Activated T-cell treated with anti-CD3 and anti-CD28 coated beads, Interleukin-2, amount 50 U/mL, for 4 hours (primary cell): ENCODE measurements around the gene MILR1. TPM values are rescaled to one million over a fixed set of nuclear protein-coding genes. Genes with fewer than 3 reads are reported as not detected.
A peak's percentile ranks its signal among the peaks of the same experiment; 100 is the strongest.
"Not testable (repeated sequence)": the region's sequence is repeated elsewhere in the genome, so short reads cannot be mapped to it uniquely, and the experiment has no call there.

Experiments
- ATAC-seq, 2 donors: fragments of 200-7000 bp; cut with Tn5 transposase; one replicate each; pipeline ENCODE4 v1.10.0; 2021
- DNase-seq: peaks from one replicate; pipeline ENCODE4 v3.0.0-alpha.2; 2020
- H3K27me3 Mint-ChIP-seq: one replicate; pipeline ENCODE4 v1.8.0; 2021; ENCODE audit warnings: low read depth, mixed read lengths
- H3K36me3 Mint-ChIP-seq: one replicate; pipeline ENCODE4 v1.8.0; 2022; ENCODE audit warnings: mixed read lengths; ENCODE audit not compliant: insufficient read depth
- H3K4me1 Mint-ChIP-seq: one replicate; pipeline ENCODE4 v1.8.0; 2021; ENCODE audit warnings: low read depth, mixed read lengths
- H3K4me3 Mint-ChIP-seq: one replicate; pipeline ENCODE4 v1.8.0; 2021; ENCODE audit warnings: mild to moderate bottlenecking, moderate library complexity, mixed read lengths
- H3K9me3 Mint-ChIP-seq: one replicate; pipeline ENCODE4 v1.8.0; 2021; ENCODE audit warnings: mixed read lengths
- total RNA-seq, 3 donors: library from RNA; stranded (reverse); gene quantifications; one replicate each; pipeline ENCODE4 v1.2.1, GENCODE V29; 2021

The MILR1 gene
- total RNA-seq, 3 donors from 2014 or later, result not detected

DNA sequence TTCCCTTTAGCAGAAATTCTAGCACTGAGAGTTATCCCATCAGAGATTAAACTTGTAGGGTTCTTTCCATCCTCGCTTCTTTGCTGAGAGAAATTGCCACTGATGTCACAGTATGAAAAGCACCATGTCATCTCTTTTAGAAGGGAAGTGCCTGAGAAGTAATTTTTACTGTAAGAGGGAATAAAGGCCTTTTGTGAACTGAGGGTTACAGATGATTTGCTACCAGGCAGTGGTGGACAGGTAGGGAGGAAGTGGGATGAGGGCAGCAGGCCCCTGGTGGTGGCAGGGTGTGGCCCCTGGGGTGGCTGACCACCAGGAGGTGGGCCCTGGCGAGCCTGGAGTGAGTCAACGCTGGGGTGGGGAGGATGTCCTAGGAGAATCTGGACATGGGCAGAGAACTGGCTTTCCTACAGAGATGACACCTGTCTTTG is 6.4 kb upstream of the MILR1 start:
- peak overlapping the region; percentile 68 for H3K4me3 Mint-ChIP-seq
- DNase-seq, result no peak

GRCh38 chr17:64443086-64443760 is 5.7 kb upstream of the MILR1 start:
- Mint-ChIP-seq H3K4me1 (peaks cover 28% of the 10 kb centered on the region), H3K4me3 (no peak overlapping the region), H3K27me3 (no peaks in the 10 kb centered on the region), H3K9me3 (peaks cover 7% of the 10 kb centered on the region), H3K36me3 (no peaks in the 10 kb centered on the region)
- no peak for ATAC-seq
- DNase-seq, result no peak

More for the DNA sequence above, 6.4 kb upstream of the MILR1 start:
- no peaks in the 10 kb centered on the region for H3K27me3 Mint-ChIP-seq
- peaks cover 28% of the 10 kb centered on the region for H3K4me1 Mint-ChIP-seq
- H3K9me3 Mint-ChIP-seq, result peaks cover 7% of the 10 kb centered on the region
- H3K36me3 Mint-ChIP-seq, result no peaks in the 10 kb centered on the region
- ATAC-seq, result peak; percentile 28 to 30

GRCh38 chr17:64447526-64447925 is 1.4 kb upstream of the MILR1 start:
- ATAC-seq (no peak), DNase-seq (no peak)
- Mint-ChIP-seq H3K36me3 (no peaks in the 10 kb centered on the region), H3K4me3 (no peak overlapping the region), H3K4me1 (peaks cover 16% of the 10 kb centered on the region), H3K27me3 (no peaks in the 10 kb centered on the region), H3K9me3 (no peaks in the 10 kb centered on the region)

DNA sequence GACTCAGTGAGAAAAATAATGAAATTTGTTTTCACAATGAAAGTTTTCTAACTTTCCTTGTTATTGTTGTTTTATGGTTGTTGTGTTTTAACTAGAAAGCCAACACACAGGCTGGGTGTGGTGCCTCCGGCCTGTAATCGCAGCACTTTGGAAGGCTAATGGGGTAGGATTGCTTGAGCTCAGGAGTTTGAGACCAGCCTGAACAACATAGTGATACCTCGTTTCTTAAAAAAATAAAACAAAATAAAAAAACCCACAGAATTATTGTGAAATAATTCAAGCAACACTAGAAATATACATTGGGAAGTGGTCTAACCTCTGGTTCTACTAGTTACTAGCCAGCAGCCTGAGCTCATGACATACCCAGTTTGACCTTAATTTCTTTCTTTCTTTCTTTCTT is 630 bp downstream of the MILR1 start:
- Mint-ChIP-seq H3K36me3 (no peaks in the 10 kb centered on the region), H3K4me3 (no peak overlapping the region), H3K4me1 (peaks cover 5% of the 10 kb centered on the region), H3K9me3 (no peaks in the 10 kb centered on the region), H3K27me3 (no peaks in the 10 kb centered on the region)
- ATAC-seq, result no peak
- DNase-seq, result no peak

- ATAC-seq (no peak), DNase-seq (no peak)
- Mint-ChIP-seq H3K27me3 (no peaks in the 10 kb centered on the region), H3K4me1 (peaks cover 20% of the 10 kb centered on the region), H3K36me3 (no peaks in the 10 kb centered on the region), H3K9me3 (no peaks in the 10 kb centered on the region), H3K4me3 (no peak overlapping the region)
These were observed 7.3 kb downstream of the MILR1 start for GRCh38 chr17:64455993-64456885.

DNA sequence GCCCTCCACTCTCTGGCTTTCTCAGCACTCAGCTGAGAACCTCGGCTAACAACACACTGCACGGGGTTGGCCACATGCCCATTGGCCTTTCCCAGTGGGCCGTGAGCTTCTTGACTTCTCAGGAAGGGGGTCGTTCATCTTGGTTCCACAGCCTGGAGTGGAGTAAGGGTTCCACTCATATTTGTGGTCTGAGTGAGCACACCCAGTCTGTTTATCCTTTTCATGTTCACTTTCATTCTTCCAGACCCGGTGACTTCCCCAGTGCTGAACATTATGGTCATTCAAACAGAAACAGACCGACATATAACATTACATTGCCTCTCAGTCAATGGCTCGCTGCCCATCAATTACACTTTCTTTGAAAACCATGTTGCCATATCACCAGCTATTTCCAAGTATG is 8.2 kb downstream of the MILR1 start:
- Mint-ChIP-seq H3K36me3 (no peaks in the 10 kb centered on the region), H3K9me3 (no peaks in the 10 kb centered on the region), H3K27me3 (no peaks in the 10 kb centered on the region), H3K4me3 (no peak overlapping the region), H3K4me1 (peaks cover 20% of the 10 kb centered on the region)
- ATAC-seq (no peak), DNase-seq (no peak)

- Mint-ChIP-seq H3K36me3 (no peaks in the 10 kb centered on the region), H3K4me1 (peaks cover 20% of the 10 kb centered on the region)
- ATAC-seq, result no peak
These were observed 9.8 kb downstream of the MILR1 start for GRCh38 chr17:64458756-64459155.

GRCh38 chr17:64459284-64459747 is 10.4 kb downstream of the MILR1 start:
- Mint-ChIP-seq H3K4me3 (no peak overlapping the region), H3K4me1 (peaks cover 20% of the 10 kb centered on the region), H3K27me3 (no peaks in the 10 kb centered on the region), H3K36me3 (no peaks in the 10 kb centered on the region), H3K9me3 (no peaks in the 10 kb centered on the region)
- ATAC-seq, result no peak
- no peak for DNase-seq

More at GRCh38 chr17:64458756-64459155, 9.8 kb downstream of the MILR1 start:
- Mint-ChIP-seq H3K27me3 (no peaks in the 10 kb centered on the region), H3K9me3 (no peaks in the 10 kb centered on the region), H3K4me3 (no peak overlapping the region)
- DNase-seq, result no peak

- ATAC-seq, result not testable (repeated sequence)
These were observed 10.9 kb downstream of the MILR1 start for GRCh38 chr17:64459818-64460217.

DNA sequence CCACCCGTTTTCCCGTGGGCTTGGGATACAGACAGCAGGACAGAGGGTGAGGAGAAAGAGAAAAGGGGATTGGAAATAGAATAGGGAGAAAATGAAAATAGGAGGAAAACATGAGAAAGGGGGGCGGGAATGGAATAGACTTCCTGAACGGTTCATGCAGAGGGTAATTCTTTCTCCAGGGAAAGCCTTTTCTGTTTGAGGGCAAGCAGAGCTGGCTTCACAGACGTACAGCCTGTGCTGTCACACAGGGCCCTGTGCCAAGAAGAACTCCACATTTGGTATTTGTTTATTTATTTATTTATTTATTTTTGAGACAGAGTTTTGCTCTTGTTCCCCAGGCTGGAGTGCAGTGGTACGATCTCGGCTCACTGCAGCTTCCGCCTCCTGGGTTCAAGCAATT is 12.0 kb downstream of the MILR1 start:
- no peaks in the 10 kb centered on the region for H3K36me3 Mint-ChIP-seq
- peaks cover 14% of the 10 kb centered on the region for H3K4me1 Mint-ChIP-seq
- no peak overlapping the region for H3K4me3 Mint-ChIP-seq
- H3K27me3 Mint-ChIP-seq, result no peaks in the 10 kb centered on the region
- DNase-seq (no peak), ATAC-seq (no peak)
- H3K9me3 Mint-ChIP-seq, result no peaks in the 10 kb centered on the region

More at GRCh38 chr17:64459818-64460217, 10.9 kb downstream of the MILR1 start:
- peaks cover 20% of the 10 kb centered on the region for H3K4me1 Mint-ChIP-seq
- not testable (repeated sequence) for H3K36me3 Mint-ChIP-seq, H3K4me3 Mint-ChIP-seq, H3K9me3 Mint-ChIP-seq, DNase-seq, H3K27me3 Mint-ChIP-seq

- Mint-ChIP-seq H3K36me3 (no peaks in the 10 kb centered on the region), H3K4me3 (no peak overlapping the region), H3K4me1 (peaks cover 10% of the 10 kb centered on the region), H3K9me3 (no peaks in the 10 kb centered on the region), H3K27me3 (no peaks in the 10 kb centered on the region)
- ATAC-seq (no peak), DNase-seq (no peak)
These were observed 12.9 kb downstream of the MILR1 start for GRCh38 chr17:64461788-64462187.

GRCh38 chr17:64466019-64466735 is 17.3 kb downstream of the MILR1 start:
- H3K9me3 Mint-ChIP-seq, result no peaks in the 10 kb centered on the region
- no peaks in the 10 kb centered on the region for H3K4me1 Mint-ChIP-seq
- H3K36me3 Mint-ChIP-seq, result no peaks in the 10 kb centered on the region
- H3K4me3 Mint-ChIP-seq, result no peak overlapping the region
- no peak for ATAC-seq
- H3K27me3 Mint-ChIP-seq, result no peaks in the 10 kb centered on the region
- DNase-seq, result no peak

GRCh38 chr17:64466834-64467233 is 17.9 kb downstream of the MILR1 start:
- not testable (repeated sequence) for H3K4me1 Mint-ChIP-seq, H3K27me3 Mint-ChIP-seq, DNase-seq

GRCh38 chr17:64470625-64471024 is 21.7 kb downstream of the MILR1 start:
- Mint-ChIP-seq H3K27me3 (no peaks in the 10 kb centered on the region), H3K4me1 (no peaks in the 10 kb centered on the region), H3K36me3 (no peaks in the 10 kb centered on the region), H3K9me3 (no peaks in the 10 kb centered on the region), H3K4me3 (no peak overlapping the region)
- no peak for DNase-seq
- ATAC-seq, result no peak

More at GRCh38 chr17:64466834-64467233, 17.9 kb downstream of the MILR1 start:
- not testable (repeated sequence) for ATAC-seq, H3K36me3 Mint-ChIP-seq, H3K9me3 Mint-ChIP-seq, H3K4me3 Mint-ChIP-seq
